ENCODE measurements around the gene FSTL5.

Gene FSTL5

DNA sequence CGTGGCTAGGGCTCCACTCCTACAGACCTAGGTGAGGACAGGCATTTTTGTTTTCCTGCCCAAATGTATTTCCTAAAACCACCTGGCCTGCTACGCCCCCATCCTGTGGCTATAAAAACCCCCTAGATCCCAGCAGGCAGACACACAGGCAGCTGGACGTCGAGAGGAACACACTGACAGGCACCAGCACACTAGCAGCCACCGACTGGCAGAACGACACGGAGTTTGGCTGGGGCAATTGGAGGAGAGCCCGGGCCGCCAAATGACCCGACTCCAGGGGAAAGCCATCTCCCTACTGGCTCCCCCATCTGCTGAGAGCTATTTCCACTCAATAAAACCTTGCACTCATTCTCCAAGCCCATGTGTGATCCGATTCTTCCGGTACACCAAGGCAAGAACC, 516.0 kb downstream of the FSTL5 start:
- DNase-seq (ENCODE audit: low read depth, low spot score), result no peak
- ChIA-PET POLR2A (no interaction called here), CTCF (no interaction called here)
- TF ChIP-seq, protein P1, sequence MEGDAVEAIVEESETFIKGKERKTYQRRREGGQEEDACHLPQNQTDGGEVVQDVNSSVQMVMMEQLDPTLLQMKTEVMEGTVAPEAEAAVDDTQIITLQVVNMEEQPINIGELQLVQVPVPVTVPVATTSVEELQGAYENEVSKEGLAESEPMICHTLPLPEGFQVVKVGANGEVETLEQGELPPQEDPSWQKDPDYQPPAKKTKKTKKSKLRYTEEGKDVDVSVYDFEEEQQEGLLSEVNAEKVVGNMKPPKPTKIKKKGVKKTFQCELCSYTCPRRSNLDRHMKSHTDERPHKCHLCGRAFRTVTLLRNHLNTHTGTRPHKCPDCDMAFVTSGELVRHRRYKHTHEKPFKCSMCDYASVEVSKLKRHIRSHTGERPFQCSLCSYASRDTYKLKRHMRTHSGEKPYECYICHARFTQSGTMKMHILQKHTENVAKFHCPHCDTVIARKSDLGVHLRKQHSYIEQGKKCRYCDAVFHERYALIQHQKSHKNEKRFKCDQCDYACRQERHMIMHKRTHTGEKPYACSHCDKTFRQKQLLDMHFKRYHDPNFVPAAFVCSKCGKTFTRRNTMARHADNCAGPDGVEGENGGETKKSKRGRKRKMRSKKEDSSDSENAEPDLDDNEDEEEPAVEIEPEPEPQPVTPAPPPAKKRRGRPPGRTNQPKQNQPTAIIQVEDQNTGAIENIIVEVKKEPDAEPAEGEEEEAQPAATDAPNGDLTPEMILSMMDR (IDR thresholded peaks at IDR 0.05; ENCODE audit: insufficient read depth, low read length, missing control alignments), result no peak
- H3K4me3 ChIP-seq (ENCODE audit: low read depth, low read length), result no peak overlapping the region

DNA sequence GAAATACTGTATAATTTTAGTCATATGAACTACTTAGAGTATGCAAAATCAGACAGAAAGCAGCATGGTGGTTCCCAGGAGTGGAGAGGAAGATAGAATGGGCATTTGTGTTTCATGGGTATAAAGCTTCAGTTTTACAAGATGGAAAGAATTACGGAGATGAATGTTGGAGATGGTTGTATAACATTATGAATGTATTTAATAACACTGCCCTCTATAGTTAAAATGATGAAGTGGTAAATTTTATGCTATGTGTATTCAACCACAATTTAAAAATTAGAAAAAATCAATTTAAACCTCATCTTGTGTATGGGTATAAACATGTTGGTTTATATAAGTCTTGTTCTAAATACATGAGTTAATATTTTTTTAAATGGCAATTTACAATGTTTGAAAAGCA, 521.1 kb downstream of the FSTL5 start:
- H3K4me3 ChIP-seq (ENCODE audit: low read depth, low read length), result no peak overlapping the region
- ChIA-PET CTCF (interaction anchor here (0.6 to 1.5 kb wide), 5 partner anchors 9 to 86 kb away, joined by 3 to 4 read pairs (median 3); no protein-coding TSS in a partner anchor), POLR2A (no interaction called here)
- TF ChIP-seq, protein P1 (IDR thresholded peaks at IDR 0.05; ENCODE audit: insufficient read depth, low read length, missing control alignments), result no peak
- no peak for DNase-seq (ENCODE audit: low read depth, low spot score)

DNA sequence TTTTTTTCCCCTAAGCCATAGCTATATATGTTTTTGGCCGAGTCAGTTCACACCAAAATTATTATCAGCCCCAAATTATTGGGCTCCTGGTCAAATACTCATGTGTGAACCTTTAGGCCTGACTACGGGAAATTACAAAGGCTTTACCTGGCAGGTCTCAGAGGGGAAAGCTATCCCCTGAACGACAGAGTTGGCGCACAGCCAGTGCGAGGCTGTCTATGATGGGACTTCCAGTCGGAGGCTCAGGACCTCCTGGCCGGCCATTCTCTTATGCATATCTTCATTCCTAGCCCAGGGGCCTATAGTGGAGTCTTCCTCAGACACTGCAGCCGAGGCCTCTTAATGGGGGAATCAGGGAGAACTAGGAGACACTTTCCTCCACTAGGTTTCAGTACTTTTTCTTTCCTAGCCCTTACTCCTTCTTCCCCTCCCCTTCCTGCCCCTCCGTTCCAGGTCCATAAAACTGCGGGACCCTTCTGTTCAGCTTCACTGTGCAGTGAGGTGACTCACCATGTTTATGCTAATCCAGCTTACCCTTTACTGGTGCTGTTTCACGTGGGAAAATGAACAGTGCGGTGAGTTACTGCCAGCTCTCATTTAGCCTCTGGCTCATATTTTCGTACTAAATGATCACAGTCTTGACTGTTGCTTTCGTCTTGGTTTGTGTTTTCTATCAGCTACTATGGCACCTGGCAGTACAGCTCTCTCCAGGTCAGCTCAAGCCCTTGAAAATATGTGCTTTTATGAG, 533.9 kb downstream of the FSTL5 start:
- ChIA-PET POLR2A (no interaction called here), CTCF (no interaction called here)

GRCh38 chr4:161604516-161605300, 559.1 kb downstream of the FSTL5 start:
- H3K4me3 ChIP-seq (ENCODE audit: low read depth, low read length), result no peak overlapping the region
- TF ChIP-seq, protein P1 (IDR thresholded peaks at IDR 0.05; ENCODE audit: insufficient read depth, low read length, missing control alignments), result no peak
- CTCF ChIA-PET, result no interaction called here
- POLR2A ChIA-PET, result no interaction called here
- no peak for DNase-seq (ENCODE audit: low read depth, low spot score)

More for the DNA sequence above, 533.9 kb downstream of the FSTL5 start:
- no peak overlapping the region for H3K4me3 ChIP-seq (ENCODE audit: low read depth, low read length)
- DNase-seq (ENCODE audit: low read depth, low spot score), result no peak
- TF ChIP-seq, protein P1 (IDR thresholded peaks at IDR 0.05; ENCODE audit: insufficient read depth, low read length, missing control alignments), result no peak

DNA sequence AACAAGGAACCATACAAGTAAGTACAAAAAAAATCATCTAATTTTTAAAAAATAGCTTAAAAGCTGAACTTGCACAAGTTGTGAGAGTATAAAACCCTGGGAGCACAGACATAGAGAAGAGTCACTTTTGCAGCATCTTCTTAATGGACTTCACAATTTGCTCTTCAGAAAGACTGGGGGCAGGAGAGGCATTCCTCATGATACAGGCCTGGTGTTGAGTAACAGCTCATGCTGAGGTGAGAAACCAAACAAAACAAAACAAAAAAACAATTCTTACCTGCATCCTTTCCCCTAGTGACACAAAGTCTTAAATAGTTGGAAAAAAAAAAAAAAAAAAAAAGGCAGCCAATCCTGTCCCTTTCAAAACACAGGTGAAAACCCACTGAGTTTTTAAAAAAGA, 562.8 kb downstream of the FSTL5 start:
- ChIA-PET CTCF (interaction anchor here (0.7 kb wide), 1 partner anchor 42 kb away, joined by 3 read pairs; no protein-coding TSS in a partner anchor), POLR2A (no interaction called here)
- TF ChIP-seq, protein P1 (IDR thresholded peaks at IDR 0.05; ENCODE audit: insufficient read depth, low read length, missing control alignments), result no peak
- H3K4me3 ChIP-seq (ENCODE audit: low read depth, low read length), result no peak overlapping the region
- DNase-seq (ENCODE audit: low read depth, low spot score), result no peak

- CTCF ChIA-PET, result no interaction called here
- POLR2A ChIA-PET, result no interaction called here
- DNase-seq (ENCODE audit: low read depth, low spot score), result no peak
Observed at GRCh38 chr4:161595230-161595771, 568.5 kb downstream of the FSTL5 start.

More at GRCh38 chr4:161595230-161595771, 568.5 kb downstream of the FSTL5 start:
- no peak overlapping the region for H3K4me3 ChIP-seq (ENCODE audit: low read depth, low read length)
- TF ChIP-seq, protein P1 (IDR thresholded peaks at IDR 0.05; ENCODE audit: insufficient read depth, low read length, missing control alignments), result no peak

All from AG04449 (cell line).